Stimulated activated CD8-positive, alpha-beta memory T cell treated with anti-CD3 and anti-CD28 coated beads, Interleukin-2, amount 100 ng/mL, for 48 hours (primary cell): ENCODE results near the gene CNOT6.
"Not testable (repeated sequence)": the region's sequence is repeated elsewhere in the genome, so short reads cannot be mapped to it uniquely, and the experiment has no call there.

Experiments
- DNase-seq, 2 donors: peaks; one replicate each; pipeline ENCODE4 v3.0.0-alpha.2; 2020; ENCODE audit warnings: low read depth in 2 of 2

Gene CNOT6

GRCh38 chr5:180516440-180516839 lies 22.3 kb downstream of the CNOT6 start:
- no peak for DNase-seq

- no peak for DNase-seq
Measured at GRCh38 chr5:180519098-180519497, 24.9 kb downstream of the CNOT6 start.

DNA sequence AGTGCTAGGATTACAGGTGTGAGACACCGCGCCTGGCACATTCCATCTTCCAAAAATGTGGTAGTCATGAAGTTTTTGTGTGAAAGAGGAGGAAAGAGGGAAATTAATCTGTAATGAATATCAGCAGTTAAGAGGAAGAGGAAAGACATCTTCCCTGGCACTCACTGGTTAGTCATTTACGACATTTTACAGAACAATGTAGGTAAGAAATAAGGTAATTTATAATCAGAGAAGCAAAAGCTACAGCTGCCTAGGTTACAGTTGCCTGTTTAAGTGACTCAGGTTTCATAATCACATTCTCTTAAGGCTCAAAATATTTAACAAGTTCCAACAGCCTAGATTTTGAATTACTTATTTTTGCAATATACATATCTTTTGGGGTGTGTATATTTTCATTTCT lies 26.9 kb downstream of the CNOT6 start:
- DNase-seq: no peak

DNA sequence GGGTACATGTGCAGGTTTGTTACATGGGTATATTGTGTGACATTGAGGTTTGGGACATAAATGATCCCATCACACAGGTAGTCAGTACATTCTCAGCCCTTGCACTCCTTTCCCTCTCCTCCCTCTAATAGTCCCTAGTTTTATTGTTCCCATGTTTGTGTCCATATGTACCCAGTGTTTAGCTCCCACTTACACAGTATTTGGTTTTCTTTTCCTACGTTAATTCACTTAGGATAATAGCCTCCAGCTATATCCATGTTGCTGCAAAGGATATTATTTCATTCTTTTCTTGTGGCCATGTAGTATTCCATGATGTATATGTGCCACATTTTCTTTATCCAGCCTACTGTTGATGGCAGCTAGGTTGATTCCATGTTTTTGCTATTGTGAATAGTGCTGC lies 27.4 kb downstream of the CNOT6 start:
- no peak for DNase-seq

DNA sequence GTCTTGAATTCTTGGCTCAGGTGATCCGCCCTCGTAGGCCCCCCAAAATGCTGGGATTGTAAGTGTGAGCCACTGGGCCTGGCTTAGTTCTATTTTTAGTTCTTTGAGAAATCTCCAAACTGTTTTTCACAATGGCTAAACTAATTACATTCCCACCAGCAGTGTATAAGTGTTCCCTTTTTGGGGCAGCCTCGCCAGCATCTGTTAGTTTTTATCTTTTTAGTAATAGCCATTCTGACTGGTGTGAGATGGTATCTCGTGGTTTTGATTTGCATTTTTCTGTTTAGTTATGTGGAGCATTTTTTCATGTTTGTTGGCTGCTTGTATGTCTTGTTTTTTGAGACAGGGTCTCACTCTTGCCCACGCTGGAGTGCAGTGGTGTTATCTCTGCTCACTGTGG lies 28.2 kb downstream of the CNOT6 start:
- DNase-seq: no peak

DNA sequence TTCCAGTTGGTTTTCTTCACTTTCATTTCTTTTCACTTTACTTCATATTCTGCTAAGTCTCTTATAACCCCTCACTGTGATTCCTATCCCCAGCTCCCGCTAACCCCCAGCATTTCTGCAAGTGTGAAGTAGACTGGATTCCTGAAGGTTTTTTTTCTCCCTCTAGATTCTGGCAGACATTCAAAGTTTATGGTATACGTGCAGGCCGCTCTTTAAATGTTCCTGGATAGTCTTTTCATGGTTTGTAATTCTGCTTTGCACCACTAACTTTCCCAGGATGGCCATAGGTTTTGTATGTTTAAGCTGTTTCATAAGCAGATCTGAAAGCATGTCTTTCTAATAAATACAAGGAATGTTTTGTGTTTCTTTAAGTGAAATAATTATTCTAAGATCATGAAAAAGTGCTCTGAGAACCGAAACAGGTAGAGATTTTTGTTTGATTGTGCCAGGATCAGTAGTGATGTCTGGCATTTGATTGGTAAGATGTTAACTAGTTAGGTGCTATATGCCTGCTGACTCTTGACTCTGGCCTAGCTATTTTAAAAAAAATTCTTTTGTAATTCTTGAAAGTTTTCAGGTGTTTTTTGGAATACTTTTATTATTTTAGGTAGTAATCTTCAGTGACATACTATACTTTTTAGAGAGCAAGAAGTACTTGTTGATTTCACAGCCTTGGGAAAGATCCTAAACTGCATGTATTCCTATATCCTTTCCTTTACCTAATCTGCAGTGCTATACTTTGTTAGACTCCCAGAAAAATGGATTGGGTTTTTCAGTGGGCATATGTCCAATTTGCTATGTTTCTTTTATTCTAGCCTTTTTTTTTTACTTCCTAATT lies 29.7 kb downstream of the CNOT6 start:
- no peak for DNase-seq

- DNase-seq: no peak
Measured at GRCh38 chr5:180525399-180525798, 31.2 kb downstream of the CNOT6 start.

- no peak for DNase-seq
Measured at GRCh38 chr5:180526269-180526668, 32.1 kb downstream of the CNOT6 start.

- DNase-seq: no peak
Measured at GRCh38 chr5:180527659-180528058, 33.5 kb downstream of the CNOT6 start.

DNA sequence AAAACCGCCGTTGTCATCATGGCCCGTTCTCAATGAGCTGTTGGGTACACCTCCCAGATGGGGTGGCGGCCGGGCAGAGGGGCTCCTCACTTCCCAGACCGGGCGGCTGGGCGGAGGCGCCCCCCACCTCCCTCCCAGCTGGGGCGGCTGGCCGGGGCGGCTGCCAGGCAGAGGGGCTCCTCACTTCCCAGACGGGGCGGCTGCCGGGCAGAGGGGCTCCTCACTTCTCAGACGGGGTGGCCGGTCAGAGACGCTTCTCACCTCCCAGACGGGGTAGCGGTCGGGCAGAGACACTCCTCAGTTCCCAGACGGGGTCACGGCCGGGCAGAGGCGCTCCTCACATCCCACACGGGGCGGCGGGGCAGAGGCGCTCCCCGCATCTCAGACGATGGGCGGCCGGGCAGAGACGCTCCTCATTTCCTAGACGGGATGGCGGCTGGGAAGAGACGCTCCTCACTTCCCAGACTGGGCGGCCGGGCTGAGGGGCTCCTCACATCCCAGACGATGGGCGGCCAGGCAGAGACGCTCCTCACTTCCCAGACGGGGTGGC lies 36.9 kb downstream of the CNOT6 start:
- DNase-seq: not testable (repeated sequence)

- no peak for DNase-seq
Measured at GRCh38 chr5:180532268-180532667, 38.1 kb downstream of the CNOT6 start.

GRCh38 chr5:180533845-180534244 lies 39.7 kb downstream of the CNOT6 start:
- no peak for DNase-seq

GRCh38 chr5:180535573-180535972 lies 41.4 kb downstream of the CNOT6 start:
- DNase-seq: no peak

- DNase-seq: no peak
Measured at GRCh38 chr5:180540050-180540694, 46.0 kb downstream of the CNOT6 start.

DNA sequence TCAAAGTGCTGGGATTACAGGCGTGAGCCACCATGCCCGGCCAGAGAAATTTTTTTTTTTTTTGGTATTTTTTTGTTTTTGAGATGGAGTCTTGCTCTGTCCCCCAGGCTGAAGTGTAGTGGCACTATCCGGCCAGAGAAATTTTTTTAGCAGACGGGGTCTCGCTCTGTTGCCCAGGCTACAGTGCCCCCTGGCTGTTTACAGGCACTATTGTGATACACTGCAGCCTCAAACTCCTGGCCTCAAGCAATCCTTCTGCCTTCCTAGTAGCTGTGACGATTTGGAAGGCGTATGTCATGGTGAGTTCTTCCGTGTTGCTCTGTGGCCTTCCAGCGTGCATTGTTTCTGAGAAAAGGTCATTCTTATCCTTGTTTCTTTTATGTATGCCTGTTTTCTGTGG lies 47.5 kb downstream of the CNOT6 start:
- no peak for DNase-seq

DNA sequence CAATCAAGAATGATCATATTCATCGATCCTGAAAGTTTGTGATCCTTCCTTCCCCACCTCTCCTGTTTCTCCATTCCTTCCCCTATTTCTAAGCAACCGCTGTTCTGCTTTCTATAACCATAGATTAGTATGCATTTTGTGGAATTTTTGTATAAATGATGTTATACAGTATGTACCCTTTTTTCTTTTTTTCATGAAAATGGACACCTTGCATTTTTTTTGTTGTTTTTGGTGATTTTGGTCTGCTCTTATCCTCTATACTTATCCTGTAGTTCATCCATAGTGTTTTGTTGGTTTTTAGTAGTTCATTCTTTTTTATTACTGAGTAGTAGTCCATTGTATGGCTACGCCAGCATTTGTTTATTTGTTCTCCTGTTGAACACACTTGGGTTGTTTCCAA lies 51.1 kb downstream of the CNOT6 start:
- DNase-seq: no peak

DNA sequence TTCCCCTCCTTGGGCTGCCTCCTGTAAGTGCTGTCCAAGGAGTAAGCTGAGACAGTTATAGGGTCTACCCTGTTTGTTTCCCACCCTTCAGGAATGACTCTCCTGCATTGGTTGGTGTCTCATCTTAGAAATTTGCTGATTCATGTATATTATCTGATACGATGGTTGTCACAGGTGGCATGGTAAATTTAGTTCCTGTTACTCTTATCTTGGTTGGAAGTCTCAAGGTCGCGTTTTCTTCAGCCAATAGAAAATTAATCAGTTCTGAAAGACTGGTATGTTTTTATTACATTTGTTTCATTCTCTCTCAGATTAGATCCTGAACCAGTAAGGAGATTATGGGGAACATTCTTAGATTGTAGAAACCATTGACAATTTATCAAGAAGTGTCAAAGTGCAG lies 54.4 kb downstream of the CNOT6 start:
- no peak for DNase-seq

GRCh38 chr5:180553530-180553929 lies 59.4 kb downstream of the CNOT6 start:
- DNase-seq: no peak

- DNase-seq: no peak
Measured at GRCh38 chr5:180555168-180555921, 61.2 kb downstream of the CNOT6 start.

- DNase-seq: no peak
Measured at GRCh38 chr5:180557217-180557809, 63.1 kb downstream of the CNOT6 start.

GRCh38 chr5:180558232-180558631 lies 64.1 kb downstream of the CNOT6 start:
- no peak for DNase-seq

- no peak for DNase-seq
Measured at GRCh38 chr5:180563994-180564393, 69.8 kb downstream of the CNOT6 start.
